SK-N-DZ (cell line): ENCODE measurements around the gene SPOUT1. TPM values are rescaled to one million over a fixed set of nuclear protein-coding genes. Genes with fewer than 3 reads are reported as not detected.
"Not testable (repeated sequence)": the region's sequence is repeated elsewhere in the genome, so short reads cannot be mapped to it uniquely, and the experiment has no call there.

Experiments
- DNase-seq: peaks from one replicate; pipeline ENCODE4 v3.0.0-alpha.2; 2015; ENCODE audit warnings: low spot score
- polyA plus RNA-seq, 2 experiments: library from polyadenylated mRNA; depleted of rRNA; stranded (reverse); fragments of >200 nt; gene quantifications; 2 replicates each; pipeline ENCODE4 v1.2.3, GENCODE V29; 2014

SPOUT1 gene, protein sequence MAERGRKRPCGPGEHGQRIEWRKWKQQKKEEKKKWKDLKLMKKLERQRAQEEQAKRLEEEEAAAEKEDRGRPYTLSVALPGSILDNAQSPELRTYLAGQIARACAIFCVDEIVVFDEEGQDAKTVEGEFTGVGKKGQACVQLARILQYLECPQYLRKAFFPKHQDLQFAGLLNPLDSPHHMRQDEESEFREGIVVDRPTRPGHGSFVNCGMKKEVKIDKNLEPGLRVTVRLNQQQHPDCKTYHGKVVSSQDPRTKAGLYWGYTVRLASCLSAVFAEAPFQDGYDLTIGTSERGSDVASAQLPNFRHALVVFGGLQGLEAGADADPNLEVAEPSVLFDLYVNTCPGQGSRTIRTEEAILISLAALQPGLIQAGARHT
- 36.7 and 46.0 TPM in 2 replicates for polyA plus RNA-seq (2014; cell fraction: cytosol; rRNA removed)
- polyA plus RNA-seq (2014; cell fraction: nucleus; rRNA removed) = 105 and 116 TPM in 2 replicates

DNA sequence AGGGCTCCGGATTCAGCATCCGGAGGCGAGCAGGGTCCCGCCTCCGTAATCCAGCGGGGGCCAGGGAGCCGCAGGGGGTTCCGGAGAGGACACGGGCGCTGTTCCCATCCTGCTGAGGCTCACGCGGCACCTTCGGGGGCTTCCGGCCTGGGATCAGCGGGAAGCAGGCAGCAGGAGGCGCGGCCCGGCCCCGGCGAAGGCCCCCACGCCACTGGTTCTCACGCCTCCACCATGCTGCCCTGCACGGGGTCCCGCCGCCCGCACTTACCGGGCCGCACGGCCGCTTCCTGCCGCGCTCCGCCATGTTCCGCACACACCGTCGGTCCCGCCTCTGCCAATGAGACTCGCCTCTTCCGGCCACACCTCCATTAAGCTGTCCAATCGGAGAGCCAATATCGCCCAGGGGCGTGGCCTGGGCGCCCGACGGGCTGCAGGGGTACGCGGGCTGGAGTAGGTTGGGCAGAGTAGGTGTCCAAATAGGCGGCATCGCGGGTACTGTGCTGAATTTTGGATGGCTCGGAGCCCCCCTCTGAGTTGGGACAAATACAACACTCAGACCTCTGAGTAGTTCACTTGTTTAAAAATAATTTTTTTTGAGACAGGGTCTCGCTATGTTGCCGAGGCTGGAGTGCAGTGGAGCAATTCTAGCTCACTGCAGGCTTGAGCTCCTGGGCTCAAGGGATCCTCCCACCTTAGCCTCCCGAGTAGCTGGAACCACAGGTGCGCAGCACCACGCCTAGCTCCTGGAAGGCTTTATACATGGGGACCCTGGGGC is at the start of gene SPOUT1:
SPOUT1 (minus strand) TSS at position 318 of the 775 bp plus-strand sequence; CDS start at position 304, 14 bp downstream.
- peak; percentile 93 for DNase-seq

DNA sequence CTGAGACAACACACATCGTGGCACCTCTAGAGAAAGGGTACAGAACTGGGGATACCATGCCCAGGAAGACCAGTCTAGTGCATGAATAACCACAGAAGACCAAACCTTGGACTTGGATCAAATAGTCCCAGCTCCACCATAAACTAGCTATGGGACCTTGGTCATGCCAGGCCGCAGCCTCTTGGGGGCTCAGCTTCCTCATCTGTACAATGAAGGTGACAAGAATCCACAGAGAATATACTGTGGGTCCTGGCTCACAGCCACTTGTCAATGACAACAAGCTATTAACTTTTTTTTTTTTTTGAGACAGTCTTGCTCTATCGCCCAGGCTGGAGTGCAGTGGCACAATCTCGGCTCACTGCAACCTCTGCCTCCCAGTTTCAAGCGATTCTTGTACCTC is 48.3 kb upstream of the SPOUT1 start:
- DNase-seq = no peak

DNA sequence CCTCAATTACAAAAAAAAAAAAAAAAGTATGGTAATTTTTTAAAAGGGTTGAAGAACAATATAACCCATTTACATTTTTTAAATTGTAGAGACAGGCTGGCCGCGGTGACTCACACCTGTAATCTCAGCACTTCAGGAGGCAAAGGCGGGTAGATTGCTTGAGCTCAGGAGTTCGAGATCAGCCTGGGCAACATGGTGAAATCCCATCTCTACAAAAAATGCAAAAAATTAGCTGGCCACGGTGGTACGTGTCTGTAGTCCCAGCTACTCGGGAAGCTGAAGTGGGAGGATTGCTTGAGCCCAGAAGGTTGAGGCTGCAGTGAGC is 41.3 kb upstream of the SPOUT1 start:
- not testable (repeated sequence) for DNase-seq

DNA sequence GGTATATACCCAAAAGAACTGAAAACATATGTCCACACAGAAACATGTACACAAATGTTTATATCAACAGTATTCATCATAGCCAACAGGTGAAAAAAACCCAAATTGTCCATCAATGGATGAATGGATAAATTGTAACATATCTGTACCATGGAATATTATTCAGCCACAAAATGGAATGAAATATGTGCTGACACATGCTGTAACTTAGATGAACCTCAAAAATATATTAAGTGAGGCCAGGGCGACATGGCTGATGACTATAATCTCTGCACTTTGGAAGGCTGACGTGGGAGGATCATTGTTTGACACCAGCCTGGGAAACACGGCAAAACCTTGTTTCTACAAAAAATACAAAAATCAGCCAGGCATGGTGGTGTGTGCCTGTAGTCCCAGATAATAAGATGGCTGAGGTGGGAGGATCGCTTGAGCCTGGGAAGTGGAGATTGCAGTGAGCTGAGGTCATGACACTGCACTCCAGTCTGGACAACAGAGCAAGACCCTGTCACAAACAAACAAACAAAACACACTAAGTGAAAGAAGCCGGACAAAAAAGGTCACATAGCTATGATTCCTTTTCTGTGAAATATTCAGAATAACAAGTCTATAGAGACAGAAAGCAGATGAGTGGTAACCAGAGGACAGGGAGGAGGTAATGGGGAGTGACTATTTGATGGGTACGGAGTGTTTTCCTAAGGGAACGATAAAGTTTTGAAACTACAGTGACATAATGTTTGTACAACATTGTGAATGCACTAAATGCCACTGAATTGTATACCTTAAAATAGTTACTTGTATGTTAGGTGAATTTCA is 40.7 kb upstream of the SPOUT1 start:
- DNase-seq = no peak

DNA sequence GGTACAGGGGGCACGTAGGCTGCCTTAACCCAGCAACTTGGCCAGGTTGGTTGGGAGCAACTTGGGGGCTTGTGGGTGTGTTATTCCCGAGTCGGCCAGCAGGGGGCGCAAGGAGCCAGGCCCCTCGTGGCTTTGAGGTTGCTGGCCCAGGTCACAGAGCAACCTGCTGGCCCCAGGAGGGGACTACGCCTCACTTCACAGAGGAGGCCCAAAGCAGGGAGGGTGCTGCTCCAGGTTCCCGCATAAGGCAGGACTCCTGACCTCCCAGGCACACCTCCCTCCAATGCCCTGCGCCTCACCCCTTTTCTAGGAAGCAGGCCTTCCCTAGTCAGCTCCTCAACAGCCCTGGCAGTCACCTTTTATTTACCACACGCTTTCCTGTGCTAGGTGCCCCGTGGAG is 34.1 kb upstream of the SPOUT1 start:
- peak; percentile 74 for DNase-seq

DNA sequence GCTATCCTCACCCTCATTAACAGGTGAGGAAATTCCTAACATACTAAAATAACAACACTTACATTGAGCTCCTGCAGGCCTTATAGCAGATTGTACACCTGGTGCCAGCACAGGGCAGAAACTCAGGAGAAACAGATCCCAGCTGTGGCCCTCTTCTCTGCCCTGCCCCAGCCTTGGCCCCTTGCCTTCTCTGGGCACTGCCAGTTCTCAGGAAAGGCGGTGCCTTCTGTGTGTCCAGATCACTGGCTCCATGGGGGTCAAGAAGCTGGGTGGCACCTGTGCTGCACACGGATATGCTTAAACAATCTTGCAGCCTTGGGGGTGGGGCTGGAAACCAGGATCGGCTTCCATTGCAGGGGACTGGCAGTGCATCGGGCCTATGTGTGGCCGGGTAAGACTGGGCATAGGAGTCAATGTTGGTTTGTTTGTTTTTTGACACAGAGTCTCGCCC is 32.8 kb upstream of the SPOUT1 start:
- DNase-seq = no peak

DNA sequence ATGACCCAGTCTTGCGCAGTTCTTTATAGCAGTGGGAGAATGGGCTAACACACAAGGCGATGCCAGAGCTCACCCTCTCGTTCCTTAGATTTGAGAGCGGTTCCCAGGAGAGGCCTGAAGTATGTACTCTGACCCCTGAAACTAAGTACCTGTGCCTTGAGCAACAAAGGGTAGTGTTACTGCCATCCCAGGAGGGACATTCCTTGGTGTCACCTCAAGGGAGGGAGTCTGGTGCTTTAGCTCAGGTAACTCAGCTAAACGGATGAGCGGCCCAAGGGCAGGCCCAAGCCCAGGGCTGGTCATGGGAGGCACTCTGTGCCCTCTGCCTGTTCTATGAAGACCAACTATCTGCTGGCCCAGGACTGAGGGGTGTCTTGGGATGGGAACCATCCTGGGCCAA is 31.9 kb upstream of the SPOUT1 start:
- DNase-seq = no peak

DNA sequence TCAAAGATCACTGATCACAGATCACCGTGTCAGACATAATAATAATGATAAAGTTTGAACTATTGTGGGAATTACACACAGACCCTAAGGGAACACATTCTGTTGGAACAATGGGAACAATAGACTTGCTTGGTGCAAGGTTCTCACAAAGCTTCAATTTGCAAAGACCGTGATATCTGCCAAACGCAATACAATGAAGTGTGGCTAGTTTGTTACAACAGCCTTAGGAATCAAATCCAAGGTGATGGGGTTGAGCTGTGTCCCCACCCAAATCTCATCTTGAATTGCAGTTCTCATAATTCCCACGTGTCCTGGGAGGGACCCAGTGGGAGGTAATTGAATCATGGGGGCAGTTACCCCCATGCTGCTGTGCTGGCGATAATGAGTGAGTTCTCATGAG is 31.3 kb upstream of the SPOUT1 start:
- no peak for DNase-seq

DNA sequence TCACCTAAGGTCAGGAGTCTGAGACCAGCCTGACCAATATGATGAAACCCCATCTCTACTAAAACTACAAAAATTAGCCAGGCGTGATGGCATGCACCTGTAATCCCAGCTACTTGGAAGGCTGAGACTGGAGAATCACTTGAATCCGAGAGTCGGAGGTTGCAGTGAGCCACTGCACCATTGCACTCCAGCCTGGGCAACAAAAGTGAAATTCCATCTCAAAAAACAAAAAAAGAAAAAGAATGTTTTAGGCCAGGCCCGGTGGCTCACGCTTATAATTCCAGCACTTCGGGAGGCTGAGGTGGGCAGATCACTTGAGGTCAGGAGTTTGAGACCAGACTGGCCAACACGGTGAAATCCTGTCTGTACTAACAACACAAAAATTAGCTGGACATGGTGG is 28.9 kb upstream of the SPOUT1 start:
- DNase-seq = not testable (repeated sequence)

DNA sequence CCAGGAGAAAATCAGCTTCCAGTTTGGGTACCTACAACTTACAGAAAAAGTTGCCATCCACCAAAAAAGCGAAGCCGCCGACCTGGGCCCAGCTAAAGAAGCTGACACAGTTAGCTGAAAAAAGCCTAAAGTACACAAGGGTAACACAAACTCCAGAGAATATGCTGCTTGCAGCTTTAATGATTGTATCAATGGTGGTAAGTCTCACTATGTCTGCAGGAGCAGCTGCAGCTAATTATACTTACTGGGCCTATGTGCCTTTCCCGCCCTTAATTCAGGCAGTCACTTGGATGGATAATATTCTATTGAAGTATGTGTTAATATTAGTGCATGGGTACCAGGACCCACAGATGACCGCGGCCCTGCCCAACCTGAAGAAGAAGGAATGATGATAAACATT is 24.9 kb upstream of the SPOUT1 start:
- DNase-seq = not testable (repeated sequence)

DNA sequence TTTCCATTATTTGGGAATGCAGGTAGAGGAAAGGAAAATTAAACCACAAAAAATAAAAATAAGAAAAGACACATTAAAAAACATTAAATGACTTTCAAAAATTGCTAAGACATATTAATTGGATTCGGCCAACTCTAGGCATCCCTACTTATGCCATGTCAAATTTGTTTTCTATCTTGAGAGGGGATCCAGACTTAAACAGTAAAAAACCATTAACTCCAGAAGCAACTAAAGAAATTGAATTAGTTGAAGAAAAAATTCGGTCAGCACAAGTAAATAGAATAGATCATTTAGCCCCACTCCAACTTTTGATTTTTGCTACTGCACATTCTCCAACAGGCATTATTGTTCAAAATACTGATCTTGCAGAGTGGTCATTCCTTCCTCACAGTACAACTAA is 23.1 kb upstream of the SPOUT1 start:
- peak; percentile 82 for DNase-seq

DNA sequence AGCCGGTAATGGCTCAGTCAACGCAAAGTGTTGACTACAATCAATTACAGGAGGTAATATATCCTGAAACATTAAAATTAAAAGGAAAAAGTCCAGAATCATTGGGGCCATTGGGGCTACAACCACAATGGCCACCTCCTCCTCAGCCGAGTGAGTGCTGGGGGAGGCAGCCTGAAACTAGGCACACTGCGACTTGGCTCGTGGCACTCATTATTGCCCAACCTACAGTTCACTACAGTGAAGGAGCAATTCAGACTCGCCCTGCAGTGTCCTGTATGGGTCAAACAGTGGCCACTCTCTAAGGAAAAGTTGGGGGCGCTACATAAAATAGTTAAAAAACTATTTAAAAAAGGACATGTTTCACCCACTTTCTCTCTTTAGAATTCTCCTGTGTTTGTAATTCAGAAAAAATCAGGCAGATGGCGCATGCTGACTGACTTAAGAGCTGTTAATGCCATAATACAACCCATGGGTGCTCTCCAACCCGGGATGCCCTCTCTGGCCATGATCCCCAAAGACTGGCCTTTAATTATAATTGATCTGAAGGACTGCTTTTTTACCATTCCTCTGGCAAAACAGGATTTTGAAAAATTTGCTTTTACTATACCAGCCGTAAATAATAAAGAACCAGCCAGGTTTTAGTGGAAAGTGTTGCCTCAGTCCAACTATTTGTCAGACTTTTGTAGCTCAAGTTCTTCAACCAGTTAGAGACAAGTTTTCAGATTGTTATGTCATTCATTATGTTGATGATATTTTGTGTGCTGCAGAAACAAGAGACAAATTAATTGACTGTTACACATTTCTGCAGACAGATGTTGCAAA is 22.4 kb upstream of the SPOUT1 start:
- peak; percentile 78 for DNase-seq

DNA sequence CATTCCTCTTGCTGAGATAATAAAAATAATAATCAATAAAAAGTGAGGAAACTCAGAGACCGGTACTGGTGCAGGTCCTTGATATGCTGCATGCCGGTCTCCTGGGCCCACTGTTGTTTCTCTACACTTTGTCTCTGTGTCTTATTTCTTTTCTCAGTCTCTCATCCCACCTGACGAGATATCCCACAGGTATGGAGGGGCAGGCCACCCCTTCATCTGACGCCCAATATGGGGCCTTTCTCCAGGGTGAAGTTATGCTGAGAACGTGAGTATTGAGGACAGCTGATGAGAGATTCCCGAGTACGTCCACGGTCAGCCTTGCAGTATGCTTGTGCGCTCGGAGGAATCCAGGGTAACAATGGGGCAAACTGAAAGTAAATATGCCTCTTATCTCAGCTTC is 21.4 kb upstream of the SPOUT1 start:
- DNase-seq = not testable (repeated sequence)

DNA sequence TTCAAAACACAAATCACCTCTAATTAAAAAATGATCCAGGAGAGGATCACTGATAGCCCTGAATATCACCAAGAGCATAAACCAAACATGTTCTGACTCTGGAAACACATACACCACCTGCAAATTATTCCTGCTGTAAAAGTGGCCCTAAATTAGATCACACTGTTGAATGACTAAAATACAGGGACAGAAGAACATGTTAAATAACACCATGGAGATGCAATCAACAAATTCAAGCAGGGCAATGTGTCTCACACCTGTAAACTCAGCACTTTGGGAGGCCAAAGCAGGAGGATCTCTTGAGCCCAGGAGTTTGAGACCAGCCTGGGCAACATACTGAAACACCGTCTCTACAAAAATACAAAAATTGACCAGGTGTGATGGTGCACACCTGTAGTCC is 18.2 kb upstream of the SPOUT1 start:
- no peak for DNase-seq

DNA sequence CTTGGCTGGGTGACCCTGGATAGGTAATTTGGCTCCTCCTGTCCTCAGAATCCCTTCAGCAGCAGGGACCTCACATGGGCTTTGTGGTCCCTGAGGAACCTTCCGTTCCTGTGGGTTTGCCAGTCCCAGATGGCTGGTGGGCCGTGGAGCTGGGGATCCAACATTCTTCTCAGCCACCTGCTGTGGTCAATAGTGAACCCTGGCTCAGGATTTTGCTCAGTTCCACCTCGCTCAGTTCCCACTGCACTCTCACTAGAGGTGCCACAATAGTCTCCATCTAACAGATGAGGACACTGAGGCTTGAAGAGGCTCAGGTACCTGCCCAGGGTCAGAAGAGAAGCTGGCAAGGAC is 17.1 kb upstream of the SPOUT1 start:
- DNase-seq = no peak

DNA sequence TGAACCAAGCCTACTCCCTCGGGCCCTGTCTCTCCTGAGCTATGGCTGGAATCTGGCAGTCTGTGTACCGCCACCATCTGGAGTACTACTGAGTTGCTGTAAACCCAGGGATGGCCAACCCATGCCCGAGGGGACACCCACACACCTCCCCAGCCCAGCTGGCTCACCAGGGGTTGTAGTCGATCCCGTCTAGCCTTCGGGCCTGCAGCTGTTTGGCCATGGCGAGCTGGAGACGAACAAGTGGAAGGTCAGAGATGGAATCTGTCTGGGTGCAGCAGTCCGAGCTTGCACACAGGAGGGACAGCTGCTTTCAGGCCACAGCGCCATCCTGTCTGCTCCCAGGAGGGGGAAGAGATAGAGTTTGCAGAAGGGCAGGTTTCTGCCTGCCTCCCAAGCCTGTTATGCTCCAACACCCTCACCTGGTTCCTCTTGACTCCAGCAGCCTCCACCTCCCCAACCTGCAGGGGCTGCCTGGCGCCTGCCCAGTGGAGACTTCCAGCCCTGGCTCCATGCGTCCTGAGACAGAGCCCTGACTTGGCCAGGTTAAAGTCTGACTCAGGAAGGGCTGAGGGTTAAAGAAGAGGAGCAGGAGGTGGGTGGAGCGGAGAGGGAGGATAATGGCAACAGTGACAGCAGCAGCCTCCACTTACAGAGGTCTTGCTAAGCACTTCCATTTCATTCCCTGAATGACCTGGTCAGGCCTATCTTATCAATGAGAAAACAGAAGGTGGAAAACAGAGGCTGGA is 15.8 kb upstream of the SPOUT1 start:
- no peak for DNase-seq

DNA sequence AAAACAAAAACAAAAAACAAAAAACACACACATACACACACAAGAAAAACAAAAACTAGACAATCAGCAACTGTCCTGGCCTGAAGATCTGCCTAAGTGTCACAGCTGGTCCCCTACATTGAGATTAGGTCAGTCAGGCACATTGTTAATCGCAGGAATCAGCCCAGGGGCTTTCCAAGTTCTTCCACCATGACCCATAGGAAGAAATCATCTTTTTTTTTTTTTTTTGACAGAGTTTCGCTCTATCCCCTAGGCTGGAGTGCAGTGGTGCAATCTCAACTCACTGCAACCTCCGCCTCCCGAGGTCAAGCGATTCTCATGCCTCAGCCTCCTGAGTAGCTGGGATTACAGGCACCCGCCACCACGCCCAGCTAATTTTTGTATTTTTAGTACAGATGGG is 13.6 kb upstream of the SPOUT1 start:
- not testable (repeated sequence) for DNase-seq

DNA sequence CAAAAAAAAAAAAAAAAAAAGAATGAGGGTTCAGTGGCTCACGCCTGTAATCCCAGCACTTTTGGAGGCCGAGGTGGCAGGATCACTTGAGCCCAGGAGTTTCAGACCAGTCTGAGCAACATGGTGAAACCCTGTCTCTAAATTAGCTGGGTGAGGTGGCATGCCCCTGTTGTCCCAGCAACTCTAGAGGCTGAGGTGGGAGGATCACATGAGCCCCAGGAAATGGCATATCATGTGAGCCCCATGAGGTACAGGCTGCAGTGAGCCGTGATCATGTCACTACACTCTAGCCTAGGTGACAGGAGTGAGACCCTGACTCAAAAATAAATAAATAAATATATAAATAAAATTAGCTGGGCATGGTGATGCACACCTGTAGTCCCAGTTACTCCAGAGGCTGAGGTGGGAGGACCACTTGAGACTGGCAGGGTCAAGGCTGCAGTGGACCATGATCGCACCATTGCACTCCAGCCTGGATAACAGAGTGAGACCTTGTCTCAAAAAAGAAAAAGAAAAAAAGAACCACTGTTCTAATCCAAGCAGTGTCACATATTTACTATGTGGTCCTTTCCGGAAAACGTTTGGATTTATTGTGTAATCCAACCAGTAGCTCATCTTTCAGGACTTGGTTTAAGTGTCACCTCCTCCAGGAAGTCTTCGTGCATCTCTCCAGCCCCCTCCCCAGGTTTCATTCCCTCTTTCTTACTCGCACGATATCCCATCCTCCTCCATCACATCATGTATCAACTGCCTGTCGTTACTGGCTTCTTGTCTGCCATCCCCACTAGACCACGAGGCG is 12.3 kb upstream of the SPOUT1 start:
- no peak for DNase-seq

DNA sequence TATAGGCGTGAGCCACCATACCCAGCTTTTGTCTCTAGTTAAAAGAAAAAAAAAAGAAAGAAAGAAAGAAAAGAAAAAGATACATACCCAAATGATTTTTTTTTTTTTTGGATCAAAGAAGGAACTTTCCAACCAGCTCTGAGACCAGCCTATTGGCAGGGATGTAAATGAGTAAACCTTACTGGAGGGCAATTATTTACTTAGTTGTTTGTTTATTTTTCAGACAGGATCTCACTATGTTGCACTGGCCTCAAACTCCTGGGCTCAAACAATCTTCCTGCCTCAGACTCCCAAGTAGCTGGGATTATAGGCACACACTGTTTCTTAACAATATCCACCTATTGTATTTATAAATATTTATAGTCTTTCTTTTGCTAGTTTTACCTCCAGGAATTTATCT is 10.9 kb upstream of the SPOUT1 start:
- no peak for DNase-seq

DNA sequence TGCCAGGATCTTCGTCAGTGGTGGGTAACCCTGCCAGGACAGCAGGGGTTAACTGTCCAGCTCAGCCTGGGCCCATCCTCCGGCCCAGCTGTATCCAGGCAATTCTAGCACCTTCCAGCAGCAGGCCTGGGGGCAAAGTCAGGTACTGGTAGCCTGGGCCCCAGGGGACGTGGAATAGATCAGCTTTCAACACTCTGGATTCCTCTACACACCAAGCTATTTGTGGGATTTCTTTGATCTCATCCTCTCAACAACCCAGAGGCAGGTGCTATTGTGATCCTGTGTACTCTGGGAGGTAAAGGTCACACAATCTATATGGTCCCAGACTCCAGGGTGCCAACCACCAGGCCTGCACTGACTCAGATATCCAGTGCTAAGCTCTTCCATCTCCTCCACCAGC is 8.7 kb upstream of the SPOUT1 start:
- DNase-seq = no peak
